Activated naive CD4-positive, alpha-beta T cell treated with anti-CD3 and anti-CD28 coated beads, Interleukin-2, amount 10 ng/mL, durations not matched to agents 7 days and 5 days (primary cell): ENCODE results near the gene CFL1.

Source experiments
- CTCF ChIA-PET: fragments of 350-600 bp; sonication (Branson Sonifier 250); formaldehyde crosslinking; loops from one replicate; lab custom pipeline; 2021; ENCODE audit warnings: antibody characterized with exemption; lab: Charles Lee
- DNase-seq: peaks from one replicate; pipeline ENCODE4 v3.0.0-alpha.2; 2020
- H3K27ac Mint-ChIP-seq: one replicate; pipeline ENCODE4 v1.8.0; 2021; ENCODE audit warnings: mild to moderate bottlenecking, moderate library complexity, mixed read lengths
- H3K27me3 Mint-ChIP-seq: one replicate; pipeline ENCODE4 v1.8.0; 2021; ENCODE audit warnings: mild to moderate bottlenecking, mixed read lengths
- H3K36me3 Mint-ChIP-seq: one replicate; pipeline ENCODE4 v1.8.0; 2021; ENCODE audit warnings: mixed read lengths
- H3K4me1 Mint-ChIP-seq: one replicate; pipeline ENCODE4 v1.8.0; 2021; ENCODE audit warnings: mixed read lengths
- H3K4me3 Mint-ChIP-seq: one replicate; pipeline ENCODE4 v1.8.0; 2021; ENCODE audit warnings: mild to moderate bottlenecking, moderate library complexity, mixed read lengths
- H3K9me3 Mint-ChIP-seq: one replicate; pipeline ENCODE4 v1.8.0; 2021; ENCODE audit warnings: mixed read lengths

CFL1 gene

GRCh38 chr11:65816696-65817095, 41.3 kb downstream of the CFL1 start:
- Mint-ChIP-seq H3K27me3 (peaks cover 22% of the 10 kb centered on the region), H3K4me1 (peaks cover 23% of the 10 kb centered on the region), H3K9me3 (no peaks in the 10 kb centered on the region), H3K36me3 (peaks cover 7% of the 10 kb centered on the region), H3K27ac (no peak overlapping the region), H3K4me3 (peak overlapping the region; percentile 73)
- CTCF ChIA-PET: interaction anchor here (0.6 to 6.5 kb wide), 12 partner anchors 10 to 206 kb away, joined by 3 to 128 read pairs (median 4); partner anchors contain the start of genes AP5B1 and KAT5
- DNase-seq: no peak

GRCh38 chr11:65814986-65815565, 42.9 kb downstream of the CFL1 start:
- no peak for DNase-seq
- CTCF ChIA-PET: interaction anchor here (1.8 to 6.5 kb wide), 3 partner anchors 38 to 104 kb away, joined by 6 to 128 read pairs (median 33); partner anchors contain the start of genes AP5B1 and KAT5
- Mint-ChIP-seq H3K27me3 (peaks cover 25% of the 10 kb centered on the region), H3K27ac (no peak overlapping the region), H3K9me3 (no peaks in the 10 kb centered on the region), H3K36me3 (peaks cover 7% of the 10 kb centered on the region), H3K4me1 (peaks cover 33% of the 10 kb centered on the region), H3K4me3 (no peak overlapping the region)

GRCh38 chr11:65814131-65814985, 43.6 kb downstream of the CFL1 start:
- Mint-ChIP-seq H3K9me3 (no peaks in the 10 kb centered on the region), H3K4me1 (peaks cover 33% of the 10 kb centered on the region), H3K27ac (no peak overlapping the region), H3K27me3 (peaks cover 32% of the 10 kb centered on the region), H3K36me3 (peaks cover 7% of the 10 kb centered on the region), H3K4me3 (no peak overlapping the region)
- no peak for DNase-seq
- CTCF ChIA-PET: interaction anchor here (1.0 to 6.5 kb wide), 4 partner anchors 13 to 103 kb away, joined by 3 to 128 read pairs (median 5); partner anchors contain the start of genes AP5B1 and KAT5

GRCh38 chr11:65811764-65812475, 46.1 kb downstream of the CFL1 start:
- Mint-ChIP-seq H3K27ac (no peak overlapping the region), H3K4me1 (peaks cover 19% of the 10 kb centered on the region), H3K27me3 (peaks cover 52% of the 10 kb centered on the region), H3K36me3 (peaks cover 7% of the 10 kb centered on the region), H3K9me3 (no peaks in the 10 kb centered on the region), H3K4me3 (no peak overlapping the region)
- CTCF ChIA-PET: interaction anchor here (1.0 to 2.6 kb wide), 4 partner anchors 15 to 100 kb away, joined by 3 to 11 read pairs (median 5); partner anchors contain the start of genes AP5B1 and KAT5
- no peak for DNase-seq

- no peaks in the 10 kb centered on the region for H3K36me3 Mint-ChIP-seq
- peaks cover 12% of the 10 kb centered on the region for H3K4me1 Mint-ChIP-seq
- peaks cover 60% of the 10 kb centered on the region for H3K27me3 Mint-ChIP-seq
- no peak for DNase-seq
- H3K4me3 Mint-ChIP-seq: no peak overlapping the region
- no peak overlapping the region for H3K27ac Mint-ChIP-seq
- no peaks in the 10 kb centered on the region for H3K9me3 Mint-ChIP-seq
- CTCF ChIA-PET: interaction anchor here (1.0 to 3.8 kb wide), 5 partner anchors 30 to 105 kb away, joined by 3 to 19 read pairs (median 6); partner anchors contain the start of gene AP5B1
Measured at GRCh38 chr11:65810046-65810868, 47.7 kb downstream of the CFL1 start.

- no peak for DNase-seq
- Mint-ChIP-seq H3K9me3 (no peaks in the 10 kb centered on the region), H3K27ac (no peak overlapping the region), H3K4me1 (peaks cover 12% of the 10 kb centered on the region), H3K4me3 (no peak overlapping the region), H3K36me3 (no peaks in the 10 kb centered on the region), H3K27me3 (peaks cover 56% of the 10 kb centered on the region)
- CTCF ChIA-PET: interaction anchor here (1.0 to 3.8 kb wide), 4 partner anchors 30 to 104 kb away, joined by 3 to 19 read pairs (median 4); partner anchors contain the start of gene AP5B1
Measured at GRCh38 chr11:65809496-65809895, 48.5 kb downstream of the CFL1 start.

GRCh38 chr11:65808744-65809341, 49.1 kb downstream of the CFL1 start:
- Mint-ChIP-seq H3K27ac (no peak overlapping the region), H3K36me3 (no peaks in the 10 kb centered on the region), H3K4me1 (peaks cover 11% of the 10 kb centered on the region), H3K9me3 (no peaks in the 10 kb centered on the region), H3K27me3 (peaks cover 62% of the 10 kb centered on the region), H3K4me3 (no peak overlapping the region)
- DNase-seq: no peak
- CTCF ChIA-PET: interaction anchor here (1.0 to 3.8 kb wide), 3 partner anchors 29 to 78 kb away, joined by 3 to 19 read pairs (median 3); partner anchors contain the start of gene AP5B1

GRCh38 chr11:65806979-65807378, 51.0 kb downstream of the CFL1 start:
- no peak overlapping the region for H3K4me3 Mint-ChIP-seq
- no peaks in the 10 kb centered on the region for H3K36me3 Mint-ChIP-seq
- no peaks in the 10 kb centered on the region for H3K9me3 Mint-ChIP-seq
- H3K27me3 Mint-ChIP-seq: peaks cover 76% of the 10 kb centered on the region
- peaks cover 13% of the 10 kb centered on the region for H3K4me1 Mint-ChIP-seq
- DNase-seq: no peak
- no peak overlapping the region for H3K27ac Mint-ChIP-seq
- CTCF ChIA-PET: interaction anchor here (0.6 to 3.8 kb wide), 3 partner anchors 9 to 95 kb away, joined by 4 to 19 read pairs (median 4); partner anchors contain the start of genes AP5B1 and KAT5
